Mucosa of descending colon (tissue), 3 donors: ENCODE data around the gene PARP11. TPM values are rescaled to one million over a fixed set of nuclear protein-coding genes. Genes with fewer than 3 reads are reported as not detected.
A peak's percentile ranks its signal among the peaks of the same experiment; 100 is the strongest.

Experiments used
- ATAC-seq: fragments of 200-7000 bp; cut with Tn5 transposase; one replicate; pipeline ENCODE4 v1.9.1; 2020; ENCODE audit warnings: mild to moderate bottlenecking, moderate library complexity
- DNase-seq, 3 donors: peaks; one replicate each; pipeline ENCODE4 v3.0.0-alpha.2; 2020
- H3K36me3 ChIP-seq: fragments of 200-600 bp; one replicate; pipeline ENCODE4 v1.8.0; 2021; ENCODE audit warnings: low read depth, mild to moderate bottlenecking
- H3K4me1 ChIP-seq: fragments of 200-600 bp; one replicate; pipeline ENCODE4 v1.8.0; 2021; ENCODE audit warnings: low read depth, mild to moderate bottlenecking
- H3K4me3 ChIP-seq: fragments of 200-600 bp; one replicate; pipeline ENCODE4 v1.8.0; 2021; ENCODE audit warnings: mild to moderate bottlenecking
- H3K9me3 ChIP-seq: fragments of 200-600 bp; one replicate; pipeline ENCODE4 v1.8.0; 2021; ENCODE audit warnings: mild to moderate bottlenecking
- intact Hi-C, 2 donors: fragments of 100-400 bp; cut with DNase I in 1 of 2; cut with micrococcal nuclease in 1 of 2; formaldehyde crosslinking; loops; one replicate each; pipeline versions ENCODE4 v1.11.0 to v1.11.1; 2022; cut with DNase I, micrococcal nuclease
- total RNA-seq, 3 donors: library from RNA; stranded (reverse); fragmentation: NEBNext Ultra II Directional in 2 of 3; extraction: Animal tissue kit (Norgen Biotek cat#: 25700) in 2 of 3; gene quantifications; one replicate each; pipeline versions ENCODE4 v1.2.1 to v1.2.4, GENCODE V29; 2021 to 2023
- TF ChIP-seq, protein P1 (sequence below): fragments of 200-600 bp; IDR thresholded peaks from one replicate; pipeline ENCODE4 v1.8.0; 2022; ENCODE audit warnings: antibody characterized with exemption, mild to moderate bottlenecking
- donor health status: DM: no; HTN: no; CAD: no; lungs with moderate emphysema.
- donor health status: DM: no; HTN: no; CAD: no.
- donor health status: DM: no; HTN: yes; CAD: no.

PARP11 gene
- total RNA-seq, 3 donors from 2014 or later, result 8.5 to 12.4 (median 9.5) TPM

GRCh38 chr12:3901116-3901515 lies 27.9 kb upstream of the PARP11 start:
- intact Hi-C loops, result no loop called here
- TF ChIP-seq, protein P1, sequence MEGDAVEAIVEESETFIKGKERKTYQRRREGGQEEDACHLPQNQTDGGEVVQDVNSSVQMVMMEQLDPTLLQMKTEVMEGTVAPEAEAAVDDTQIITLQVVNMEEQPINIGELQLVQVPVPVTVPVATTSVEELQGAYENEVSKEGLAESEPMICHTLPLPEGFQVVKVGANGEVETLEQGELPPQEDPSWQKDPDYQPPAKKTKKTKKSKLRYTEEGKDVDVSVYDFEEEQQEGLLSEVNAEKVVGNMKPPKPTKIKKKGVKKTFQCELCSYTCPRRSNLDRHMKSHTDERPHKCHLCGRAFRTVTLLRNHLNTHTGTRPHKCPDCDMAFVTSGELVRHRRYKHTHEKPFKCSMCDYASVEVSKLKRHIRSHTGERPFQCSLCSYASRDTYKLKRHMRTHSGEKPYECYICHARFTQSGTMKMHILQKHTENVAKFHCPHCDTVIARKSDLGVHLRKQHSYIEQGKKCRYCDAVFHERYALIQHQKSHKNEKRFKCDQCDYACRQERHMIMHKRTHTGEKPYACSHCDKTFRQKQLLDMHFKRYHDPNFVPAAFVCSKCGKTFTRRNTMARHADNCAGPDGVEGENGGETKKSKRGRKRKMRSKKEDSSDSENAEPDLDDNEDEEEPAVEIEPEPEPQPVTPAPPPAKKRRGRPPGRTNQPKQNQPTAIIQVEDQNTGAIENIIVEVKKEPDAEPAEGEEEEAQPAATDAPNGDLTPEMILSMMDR, result no peak
- no peak overlapping the region for H3K4me3 ChIP-seq
- no peaks in the 10 kb centered on the region for H3K9me3 ChIP-seq
- DNase-seq (no peak), ATAC-seq (no peak)
- no peaks in the 10 kb centered on the region for H3K36me3 ChIP-seq
- no peaks in the 10 kb centered on the region for H3K4me1 ChIP-seq

DNA sequence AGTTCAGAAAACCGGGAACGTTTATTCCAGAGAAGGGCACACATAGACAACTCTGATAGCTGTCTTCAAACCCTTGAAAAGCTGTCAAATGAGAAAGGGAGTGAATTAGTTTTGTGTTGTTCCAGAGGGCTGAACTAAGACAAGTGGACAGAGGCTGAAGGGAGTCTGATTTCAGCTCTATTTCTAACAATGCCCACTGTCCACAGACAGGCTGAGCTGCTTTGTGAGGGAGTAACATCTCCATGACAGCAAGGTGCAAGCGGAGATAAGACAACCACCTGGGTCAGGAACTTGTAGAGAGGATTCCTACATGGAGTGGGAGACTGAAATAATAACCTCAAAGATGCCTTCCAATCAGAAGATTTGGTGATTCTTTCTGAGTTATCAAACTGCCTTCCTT lies 25.6 kb upstream of the PARP11 start:
- TF ChIP-seq, protein P1, result no peak
- intact Hi-C loops, result no loop called here
- Histone ChIP-seq H3K36me3 (no peaks in the 10 kb centered on the region), H3K9me3 (no peaks in the 10 kb centered on the region), H3K4me1 (no peaks in the 10 kb centered on the region), H3K4me3 (no peak overlapping the region)
- DNase-seq (no peak), ATAC-seq (no peak)

DNA sequence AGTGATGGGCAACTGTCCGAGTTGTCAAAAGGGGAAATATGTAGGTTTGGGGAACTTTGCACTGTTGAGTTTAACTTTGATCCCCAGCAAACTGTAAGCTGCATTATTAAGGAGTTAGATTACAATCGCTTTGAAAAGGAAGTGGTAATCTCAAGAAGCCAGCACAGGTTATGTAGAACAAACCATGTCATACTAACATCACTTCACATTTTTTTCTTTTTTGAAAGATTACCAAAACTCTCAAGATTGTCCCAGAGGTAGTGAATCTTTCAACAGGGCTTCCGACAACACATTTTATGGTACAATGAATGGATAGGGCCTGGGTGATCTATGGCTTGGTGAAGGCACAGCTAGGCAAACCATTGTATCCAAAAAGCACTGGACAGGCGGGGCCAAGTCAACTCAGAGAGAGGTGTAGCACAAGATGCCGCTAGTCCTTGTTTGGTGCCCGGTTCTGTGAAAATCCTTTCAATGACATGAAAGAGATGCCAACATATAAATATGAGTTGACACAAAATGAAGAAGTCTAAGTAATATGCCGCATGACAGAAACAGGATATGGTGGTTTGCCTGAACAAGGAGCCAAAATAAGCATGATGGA lies 24.3 kb upstream of the PARP11 start:
- intact Hi-C loops, result no loop called here
- no peak overlapping the region for H3K4me3 ChIP-seq
- no peaks in the 10 kb centered on the region for H3K9me3 ChIP-seq
- no peaks in the 10 kb centered on the region for H3K4me1 ChIP-seq
- H3K36me3 ChIP-seq, result no peaks in the 10 kb centered on the region
- ATAC-seq, result peak; percentile 65
- no peak for DNase-seq
- TF ChIP-seq, protein P1, result no peak

DNA sequence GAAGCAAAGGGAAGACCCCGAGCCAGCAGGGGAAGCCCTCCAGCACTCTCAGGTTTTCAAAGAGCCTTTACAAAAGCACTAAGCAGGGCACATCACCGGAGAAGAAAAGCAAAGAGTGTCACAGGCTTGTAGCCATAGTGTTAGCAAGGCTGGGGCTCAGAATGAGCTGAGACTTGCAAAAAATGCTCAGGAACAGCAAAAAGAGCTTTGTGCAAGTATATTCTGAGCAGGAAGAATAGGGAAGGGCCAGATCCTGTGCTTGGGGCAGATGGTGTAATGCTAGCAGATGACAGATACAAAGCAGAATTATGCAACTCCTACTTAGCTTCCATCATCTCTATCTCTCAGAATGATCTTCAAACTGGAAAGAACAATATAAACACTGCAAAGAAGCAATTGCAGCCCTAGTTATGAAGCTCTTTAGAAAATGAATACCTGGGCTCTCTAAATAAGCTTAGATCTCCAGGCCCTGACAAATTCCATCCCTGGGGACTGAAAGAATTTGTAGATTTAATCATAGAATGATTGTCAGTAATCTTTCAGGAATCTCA lies 23.7 kb upstream of the PARP11 start:
- Histone ChIP-seq H3K4me1 (no peaks in the 10 kb centered on the region), H3K4me3 (no peak overlapping the region), H3K36me3 (no peaks in the 10 kb centered on the region), H3K9me3 (no peaks in the 10 kb centered on the region)
- TF ChIP-seq, protein P1, result no peak
- intact Hi-C loops, result no loop called here
- DNase-seq (peak in 1 of 3 donors; percentile 22), ATAC-seq (peak; percentile 53)

DNA sequence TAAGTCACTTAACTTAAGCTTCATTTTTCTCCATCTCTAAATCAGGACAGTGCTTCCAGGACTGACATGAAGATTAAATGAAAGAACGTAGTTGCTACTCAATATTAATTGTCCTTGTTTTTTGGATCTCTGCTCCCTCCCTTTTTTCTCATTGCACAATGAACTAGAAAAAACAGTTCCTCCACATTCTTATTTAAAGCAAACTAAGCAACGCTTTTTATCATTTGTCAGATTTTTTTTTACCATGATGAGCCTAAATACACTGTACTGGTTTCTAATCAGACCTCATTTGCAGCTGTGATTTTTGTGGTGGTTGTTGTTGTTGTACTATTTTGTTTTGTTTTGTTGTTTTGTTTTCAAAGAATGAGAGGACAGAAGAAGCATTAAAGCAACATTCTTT lies 23.2 kb upstream of the PARP11 start:
- Histone ChIP-seq H3K36me3 (no peaks in the 10 kb centered on the region), H3K4me3 (no peak overlapping the region), H3K9me3 (no peaks in the 10 kb centered on the region), H3K4me1 (no peaks in the 10 kb centered on the region)
- no peak for ATAC-seq
- no peak for DNase-seq
- TF ChIP-seq, protein P1, result no peak
- intact Hi-C loops, result no loop called here
